Activated naive CD8-positive, alpha-beta T cell treated with anti-CD3 and anti-CD28 coated beads, Interleukin-2, amount 50 U/mL, for 24 hours (primary cell): Measurements from ENCODE around the gene B4GALT3.

Experiments
- ATAC-seq: fragments of 150-1000 bp; cut with Tn5 transposase; one replicate; pipeline ENCODE4 v1.10.0; 2021
- DNase-seq: peaks from one replicate; pipeline ENCODE4 v3.0.0; 2021
- H3K27ac Mint-ChIP-seq: one replicate; pipeline ENCODE4 v1.8.0; 2021; ENCODE audit warnings: mild to moderate bottlenecking, mixed read lengths
- H3K27me3 Mint-ChIP-seq: one replicate; pipeline ENCODE4 v1.8.0; 2021; ENCODE audit warnings: mixed read lengths
- H3K36me3 Mint-ChIP-seq: one replicate; pipeline ENCODE4 v1.8.0; 2021; ENCODE audit warnings: low read depth, mixed read lengths
- H3K4me1 Mint-ChIP-seq: one replicate; pipeline ENCODE4 v1.8.0; 2021; ENCODE audit warnings: mixed read lengths
- H3K4me3 Mint-ChIP-seq: one replicate; pipeline ENCODE4 v1.8.0; 2021; ENCODE audit warnings: mild to moderate bottlenecking, moderate library complexity, mixed read lengths
- H3K9me3 Mint-ChIP-seq: one replicate; pipeline ENCODE4 v1.8.0; 2021; ENCODE audit warnings: mixed read lengths

The B4GALT3 gene

DNA sequence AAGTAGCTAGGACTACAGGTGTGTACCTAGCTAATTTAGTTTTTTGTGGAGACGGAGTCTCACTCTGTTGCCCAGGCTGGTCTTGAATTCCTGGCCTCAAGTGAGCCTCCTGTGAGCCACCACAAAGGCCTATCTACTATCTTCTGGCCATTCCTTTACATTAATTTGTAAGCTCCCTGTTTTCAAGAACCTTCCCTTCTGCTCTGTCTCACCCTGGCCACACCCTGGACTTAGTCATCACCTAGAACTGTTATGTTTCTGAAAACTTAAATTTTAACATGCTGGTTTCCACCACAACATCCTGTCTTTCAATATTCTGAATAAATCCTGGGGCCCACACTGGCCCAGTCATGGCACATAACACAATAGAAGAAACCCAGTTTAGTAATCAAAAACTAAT lies 4.9 kb upstream of the B4GALT3 start:
- H3K4me3 Mint-ChIP-seq: peak overlapping the region; percentile 22

DNA sequence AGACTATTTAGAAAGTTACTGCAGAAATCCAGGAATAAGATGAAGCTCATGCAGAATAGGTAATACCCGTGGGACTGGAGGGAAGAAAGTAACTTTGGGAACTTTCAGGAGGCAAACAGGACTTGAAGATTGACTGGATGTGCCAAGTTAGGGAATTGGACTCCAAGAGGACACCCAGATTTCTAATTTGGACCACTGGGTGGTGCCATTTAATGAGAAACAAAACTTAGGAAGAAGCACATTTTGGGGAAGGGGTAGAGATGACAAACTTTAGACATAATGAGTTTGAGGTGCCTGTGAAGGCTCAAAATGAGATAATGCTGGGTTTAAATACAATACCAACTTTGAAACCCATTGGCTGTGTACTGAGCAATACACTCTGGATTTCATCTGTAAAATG lies 3.3 kb upstream of the B4GALT3 start:
- Mint-ChIP-seq H3K27ac (no peak overlapping the region), H3K36me3 (peaks cover 5% of the 10 kb centered on the region), H3K4me1 (peaks cover 74% of the 10 kb centered on the region), H3K9me3 (no peaks in the 10 kb centered on the region), H3K27me3 (no peaks in the 10 kb centered on the region), H3K4me3 (no peak overlapping the region)
- ATAC-seq (no peak), DNase-seq (no peak)

More for the DNA sequence above, 4.9 kb upstream of the B4GALT3 start:
- peaks cover 78% of the 10 kb centered on the region for H3K4me1 Mint-ChIP-seq
- peak overlapping the region; percentile 92 for H3K27ac Mint-ChIP-seq
- H3K27me3 Mint-ChIP-seq: no peaks in the 10 kb centered on the region
- no peaks in the 10 kb centered on the region for H3K9me3 Mint-ChIP-seq
- no peaks in the 10 kb centered on the region for H3K36me3 Mint-ChIP-seq
- DNase-seq (peak; percentile 53), ATAC-seq (peak; percentile 79)

DNA sequence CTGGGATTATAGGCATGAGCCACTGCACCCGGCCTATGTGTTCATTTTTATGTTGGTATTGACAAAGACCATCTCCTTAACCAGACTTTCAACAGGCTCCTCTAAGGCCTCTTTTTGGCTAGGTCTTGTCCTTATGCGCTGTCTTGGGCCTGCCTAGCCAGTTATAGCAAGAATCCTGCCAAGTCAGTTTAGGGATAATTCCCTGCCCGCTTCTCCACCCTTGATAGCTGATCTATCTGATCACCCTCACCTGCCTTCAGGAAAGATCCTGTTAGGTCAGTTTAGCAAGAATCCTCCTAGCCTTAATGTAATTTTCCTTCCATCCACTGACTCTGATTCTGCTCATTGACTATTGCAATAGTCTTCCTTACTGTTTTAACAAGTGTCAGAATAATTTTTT lies 2.4 kb upstream of the B4GALT3 start:
- Mint-ChIP-seq H3K36me3 (peaks cover 7% of the 10 kb centered on the region), H3K4me1 (peaks cover 71% of the 10 kb centered on the region), H3K27me3 (no peaks in the 10 kb centered on the region), H3K4me3 (no peak overlapping the region), H3K9me3 (no peaks in the 10 kb centered on the region), H3K27ac (no peak overlapping the region)
- ATAC-seq: no peak
- no peak for DNase-seq

DNA sequence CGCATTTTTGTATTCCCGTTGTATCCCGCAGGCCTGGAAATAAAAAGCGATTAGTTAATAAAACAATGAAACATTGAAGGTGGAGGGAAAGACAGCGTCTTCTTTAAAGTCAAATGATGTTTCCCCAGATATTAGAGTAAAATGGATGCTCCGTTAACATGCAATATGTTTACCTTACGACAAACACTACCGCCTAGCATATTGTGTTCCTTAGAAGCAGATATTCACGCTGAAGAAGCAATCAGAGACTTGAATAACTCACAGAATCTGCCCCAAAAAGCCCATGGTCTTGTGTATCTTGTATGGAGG lies 583 bp upstream of the B4GALT3 start:
- H3K4me1 Mint-ChIP-seq: peaks cover 64% of the 10 kb centered on the region
- H3K9me3 Mint-ChIP-seq: no peaks in the 10 kb centered on the region
- no peak for ATAC-seq
- H3K4me3 Mint-ChIP-seq: peak overlapping the region; percentile 96
- no peaks in the 10 kb centered on the region for H3K27me3 Mint-ChIP-seq
- H3K36me3 Mint-ChIP-seq: peaks cover 19% of the 10 kb centered on the region
- H3K27ac Mint-ChIP-seq: peak overlapping the region; percentile 96
- DNase-seq: no peak

DNA sequence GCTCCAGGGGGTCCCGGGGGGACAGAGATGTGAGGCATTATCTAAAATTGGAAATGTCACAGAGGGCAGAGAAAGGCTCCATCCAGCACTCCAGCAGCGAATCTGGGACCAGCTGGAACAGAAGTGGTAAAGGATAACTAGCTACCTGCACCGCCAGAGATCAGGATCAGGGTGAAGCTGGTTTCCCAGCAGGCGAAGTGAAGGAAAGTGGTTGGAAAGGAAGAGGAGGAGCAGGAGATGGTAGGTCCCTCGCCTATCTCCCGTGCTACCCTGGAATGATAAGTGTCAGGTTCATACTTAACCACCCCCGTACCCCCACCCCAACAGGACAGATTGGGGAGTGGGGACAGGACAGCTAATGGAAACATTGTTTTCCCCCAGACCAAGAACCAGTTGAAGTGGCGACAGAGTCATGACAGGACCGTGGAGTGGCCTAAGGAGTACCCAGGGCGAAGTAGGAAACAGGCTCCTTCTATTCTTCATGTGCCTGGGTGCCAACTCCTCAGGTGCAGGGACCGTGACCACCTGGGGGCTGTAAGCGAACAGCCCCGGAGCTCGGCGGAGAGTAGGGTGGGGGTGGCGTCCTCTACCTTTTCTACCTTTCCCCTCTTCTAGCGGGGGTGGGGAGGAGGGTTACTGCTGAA lies 717 bp downstream of the B4GALT3 start:
- Mint-ChIP-seq H3K9me3 (no peaks in the 10 kb centered on the region), H3K4me3 (peak overlapping the region; percentile 96), H3K36me3 (peaks cover 25% of the 10 kb centered on the region), H3K27ac (peak overlapping the region; percentile 96), H3K4me1 (peaks cover 54% of the 10 kb centered on the region), H3K27me3 (no peaks in the 10 kb centered on the region)
- DNase-seq (no peak), ATAC-seq (no peak)

DNA sequence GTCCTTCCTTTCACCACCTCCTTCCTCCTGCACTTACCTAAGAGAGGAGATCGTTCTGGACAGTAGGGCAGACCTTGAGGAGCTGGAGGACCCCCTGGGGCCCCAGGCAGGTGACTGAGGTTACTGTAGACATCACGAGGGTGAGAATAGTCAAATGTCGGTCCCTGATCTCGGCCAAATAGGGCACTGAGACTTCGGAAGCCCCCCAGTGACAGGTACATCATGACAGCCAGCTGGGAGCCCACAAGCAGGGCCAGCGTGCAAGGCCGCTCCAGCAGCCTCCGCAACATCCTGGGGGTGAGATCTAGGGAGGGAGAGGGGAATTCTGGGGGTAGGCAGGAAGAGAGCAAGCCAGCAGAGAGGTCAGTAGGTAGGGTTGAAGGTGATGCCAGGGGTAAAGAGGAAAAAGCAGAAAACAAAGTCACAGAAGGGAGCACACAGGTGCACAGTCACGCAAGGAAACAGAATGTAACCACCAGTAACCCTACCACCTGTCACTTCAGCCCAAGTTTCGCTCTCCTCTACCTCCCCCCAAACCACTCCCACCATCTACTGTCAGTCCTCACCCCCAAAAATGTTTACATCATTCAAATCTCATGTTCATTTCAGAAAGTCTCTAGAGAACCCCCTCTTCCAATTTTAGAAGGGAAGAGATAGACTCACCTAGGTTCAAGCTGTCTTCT lies 1.4 kb downstream of the B4GALT3 start:
- Mint-ChIP-seq H3K27me3 (no peaks in the 10 kb centered on the region), H3K9me3 (no peaks in the 10 kb centered on the region), H3K4me1 (peaks cover 49% of the 10 kb centered on the region), H3K36me3 (peaks cover 27% of the 10 kb centered on the region), H3K27ac (peak overlapping the region; percentile 96), H3K4me3 (peak overlapping the region; percentile 96)
- ATAC-seq (no peak), DNase-seq (no peak)

DNA sequence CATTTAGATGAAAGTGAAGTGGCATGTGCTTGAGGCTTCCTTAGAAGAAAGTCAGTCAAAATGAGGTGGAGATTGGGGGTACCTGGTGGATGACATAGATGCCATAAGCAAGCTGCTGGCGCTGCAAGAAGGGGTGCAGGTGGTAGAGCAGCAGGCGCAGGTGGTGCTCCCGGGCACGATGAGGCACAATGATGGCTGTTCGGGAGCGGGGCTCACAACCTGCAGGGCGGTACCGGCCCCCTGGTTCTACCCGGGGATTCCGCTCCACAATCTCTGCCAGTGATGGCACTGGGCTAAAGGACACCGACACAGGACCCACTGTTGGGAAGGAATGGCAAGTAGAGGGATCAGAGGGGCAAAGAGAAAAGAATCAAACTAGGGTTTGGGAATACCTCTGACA lies 2.4 kb downstream of the B4GALT3 start:
- Mint-ChIP-seq H3K27me3 (no peaks in the 10 kb centered on the region), H3K36me3 (peaks cover 29% of the 10 kb centered on the region), H3K27ac (no peak overlapping the region), H3K4me3 (no peak overlapping the region), H3K4me1 (peaks cover 41% of the 10 kb centered on the region), H3K9me3 (no peaks in the 10 kb centered on the region)
- no peak for DNase-seq
- ATAC-seq: no peak

DNA sequence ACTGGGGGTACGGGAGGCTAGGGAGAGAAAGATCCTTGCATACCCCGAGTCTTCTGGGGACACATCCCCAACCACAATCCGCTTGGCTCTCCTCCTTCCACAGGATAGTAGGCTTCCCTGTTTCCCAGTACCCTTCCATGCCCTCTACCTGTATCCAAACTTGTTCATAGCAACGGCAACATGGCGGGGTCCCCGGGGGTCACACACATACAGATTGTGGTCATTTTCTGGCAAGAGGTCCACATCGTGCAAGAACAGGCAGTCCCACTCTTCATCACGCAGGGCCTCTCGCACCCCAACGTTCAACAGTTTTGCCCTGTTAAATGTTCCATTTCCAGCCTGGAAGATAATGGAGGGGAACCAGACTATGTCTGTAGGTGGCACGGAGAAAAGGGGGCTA lies 3.6 kb downstream of the B4GALT3 start:
- H3K4me3 Mint-ChIP-seq: no peak overlapping the region
- peaks cover 40% of the 10 kb centered on the region for H3K4me1 Mint-ChIP-seq
- H3K27ac Mint-ChIP-seq: no peak overlapping the region
- peaks cover 29% of the 10 kb centered on the region for H3K36me3 Mint-ChIP-seq
- ATAC-seq: no peak
- no peaks in the 10 kb centered on the region for H3K9me3 Mint-ChIP-seq
- no peaks in the 10 kb centered on the region for H3K27me3 Mint-ChIP-seq
- DNase-seq: no peak

DNA sequence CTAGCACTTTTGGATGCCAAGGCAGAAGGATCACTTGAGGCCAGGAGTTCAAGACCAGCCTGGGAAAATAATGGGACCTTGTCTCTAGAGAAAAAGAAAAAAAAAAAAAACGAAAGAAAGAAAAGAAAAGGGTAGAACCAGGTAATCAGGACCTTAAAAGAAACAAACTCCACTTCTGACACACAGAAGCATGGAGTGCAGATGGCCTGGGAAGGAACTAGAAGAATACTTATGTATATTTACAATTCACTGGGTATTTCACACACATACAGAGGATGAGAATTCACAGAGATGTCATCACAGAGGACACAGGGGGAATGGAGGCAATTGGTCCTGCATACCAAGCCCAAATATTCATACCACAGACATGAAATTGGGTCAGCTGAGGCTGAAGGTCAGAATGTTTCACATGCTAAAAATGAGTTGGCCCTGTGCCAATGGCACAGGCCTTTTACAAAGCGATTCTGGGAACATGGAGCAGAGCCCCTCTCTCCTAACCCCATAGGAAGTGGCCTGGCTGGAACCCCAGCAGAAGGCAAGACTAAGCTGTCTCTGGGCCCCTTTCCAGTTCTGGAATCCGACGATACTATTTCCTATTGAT lies 4.4 kb downstream of the B4GALT3 start:
- DNase-seq (no peak), ATAC-seq (no peak)
- Mint-ChIP-seq H3K36me3 (peaks cover 29% of the 10 kb centered on the region), H3K4me1 (peaks cover 39% of the 10 kb centered on the region), H3K9me3 (no peaks in the 10 kb centered on the region), H3K4me3 (no peak overlapping the region), H3K27ac (peak overlapping the region; percentile 47), H3K27me3 (no peaks in the 10 kb centered on the region)

DNA sequence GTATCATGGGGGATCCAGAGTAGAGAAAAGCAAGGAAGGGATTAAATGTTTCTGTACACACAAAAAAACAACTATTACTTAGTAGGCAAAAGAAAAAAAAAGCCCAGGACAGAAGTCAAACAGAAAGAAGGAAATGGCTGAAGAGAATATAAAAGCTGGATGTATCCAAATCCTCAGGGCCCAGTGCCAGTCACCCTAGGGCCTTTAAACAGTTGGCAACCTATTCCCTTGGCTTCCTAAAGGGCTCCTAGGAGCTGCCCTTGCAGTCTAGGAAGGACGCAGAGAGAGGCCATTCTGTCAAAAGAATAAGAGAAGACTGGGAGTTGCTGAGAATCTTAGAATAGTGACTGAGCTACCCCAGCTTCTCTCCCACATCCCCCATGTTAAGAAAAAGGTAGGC lies 5.0 kb downstream of the B4GALT3 start:
- H3K9me3 Mint-ChIP-seq: no peaks in the 10 kb centered on the region
- peaks cover 29% of the 10 kb centered on the region for H3K36me3 Mint-ChIP-seq
- no peak for ATAC-seq
- peaks cover 38% of the 10 kb centered on the region for H3K4me1 Mint-ChIP-seq
- no peak overlapping the region for H3K4me3 Mint-ChIP-seq
- no peak for DNase-seq
- H3K27me3 Mint-ChIP-seq: no peaks in the 10 kb centered on the region
- peak overlapping the region; percentile 2 for H3K27ac Mint-ChIP-seq

DNA sequence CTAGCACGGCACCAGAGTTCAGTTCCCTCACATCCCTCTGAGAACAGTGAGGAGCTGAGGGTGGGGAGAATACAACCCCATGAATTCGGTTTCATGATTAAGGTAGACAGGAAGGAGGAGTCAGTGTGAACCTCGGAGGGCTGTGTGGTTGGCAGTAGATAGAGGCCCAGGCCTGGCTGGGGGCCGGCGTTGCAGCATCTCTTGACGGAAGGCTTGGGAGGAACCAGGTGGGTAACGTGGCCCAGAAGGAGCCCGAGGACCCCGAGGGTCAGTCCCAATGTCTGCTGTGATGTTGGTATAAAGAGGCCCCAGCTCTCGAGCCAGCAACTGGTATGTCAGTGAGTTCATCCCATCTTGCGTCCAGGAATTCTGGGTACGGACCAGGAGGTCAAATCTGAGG lies 5.6 kb downstream of the B4GALT3 start:
- ATAC-seq: no peak
- H3K27ac Mint-ChIP-seq: no peak overlapping the region

DNA sequence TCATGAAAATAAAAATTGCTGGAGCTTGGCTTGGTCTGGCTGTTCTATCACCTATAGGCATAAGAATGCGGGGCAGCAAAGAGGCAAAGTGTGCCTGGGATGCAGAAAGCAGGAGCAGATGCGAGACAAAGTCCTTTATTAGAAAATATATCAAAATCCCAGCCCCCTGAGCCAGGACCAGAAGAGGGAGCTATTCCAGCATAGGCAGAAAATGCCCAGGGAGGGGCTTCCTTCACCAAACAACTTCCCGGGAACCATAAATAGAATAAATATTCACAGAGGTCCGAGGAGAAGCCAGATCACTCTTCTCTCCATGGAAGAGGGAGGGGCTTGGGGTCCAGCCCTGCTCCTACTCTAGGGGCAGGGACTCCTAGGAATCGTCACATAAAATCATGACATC lies 6.1 kb downstream of the B4GALT3 start:
- H3K36me3 Mint-ChIP-seq: peaks cover 28% of the 10 kb centered on the region
- no peak for DNase-seq
- H3K27me3 Mint-ChIP-seq: no peaks in the 10 kb centered on the region
- no peak overlapping the region for H3K27ac Mint-ChIP-seq
- peaks cover 38% of the 10 kb centered on the region for H3K4me1 Mint-ChIP-seq
- no peak for ATAC-seq
- H3K4me3 Mint-ChIP-seq: no peak overlapping the region
- no peaks in the 10 kb centered on the region for H3K9me3 Mint-ChIP-seq

More for the DNA sequence above, 5.6 kb downstream of the B4GALT3 start:
- Mint-ChIP-seq H3K27me3 (no peaks in the 10 kb centered on the region), H3K9me3 (no peaks in the 10 kb centered on the region), H3K36me3 (peaks cover 29% of the 10 kb centered on the region), H3K4me1 (peaks cover 43% of the 10 kb centered on the region), H3K4me3 (no peak overlapping the region)
- DNase-seq: no peak

DNA sequence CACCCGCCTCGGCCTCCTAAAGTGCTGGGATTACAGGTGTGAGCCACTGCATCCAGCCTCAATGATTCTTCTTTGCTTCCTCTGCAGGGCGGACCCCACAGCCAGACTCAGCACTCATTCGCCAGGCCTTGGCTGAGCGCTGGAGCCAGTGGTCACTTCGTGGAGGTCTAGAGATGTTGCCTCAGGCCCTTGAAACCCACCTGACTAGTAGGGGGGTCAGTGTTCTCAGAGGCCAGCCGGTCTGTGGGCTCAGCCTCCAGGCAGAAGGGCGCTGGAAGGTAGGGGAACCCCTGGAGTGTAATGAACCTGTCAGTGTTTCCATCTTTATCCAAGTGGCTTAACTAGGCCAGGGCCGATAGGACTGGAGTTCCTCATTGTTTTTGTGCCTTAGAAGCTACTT lies 8.4 kb downstream of the B4GALT3 start:
- Mint-ChIP-seq H3K36me3 (peaks cover 22% of the 10 kb centered on the region), H3K4me3 (no peak overlapping the region), H3K4me1 (peaks cover 33% of the 10 kb centered on the region), H3K9me3 (no peaks in the 10 kb centered on the region), H3K27ac (no peak overlapping the region), H3K27me3 (no peaks in the 10 kb centered on the region)
- ATAC-seq (no peak), DNase-seq (no peak)

DNA sequence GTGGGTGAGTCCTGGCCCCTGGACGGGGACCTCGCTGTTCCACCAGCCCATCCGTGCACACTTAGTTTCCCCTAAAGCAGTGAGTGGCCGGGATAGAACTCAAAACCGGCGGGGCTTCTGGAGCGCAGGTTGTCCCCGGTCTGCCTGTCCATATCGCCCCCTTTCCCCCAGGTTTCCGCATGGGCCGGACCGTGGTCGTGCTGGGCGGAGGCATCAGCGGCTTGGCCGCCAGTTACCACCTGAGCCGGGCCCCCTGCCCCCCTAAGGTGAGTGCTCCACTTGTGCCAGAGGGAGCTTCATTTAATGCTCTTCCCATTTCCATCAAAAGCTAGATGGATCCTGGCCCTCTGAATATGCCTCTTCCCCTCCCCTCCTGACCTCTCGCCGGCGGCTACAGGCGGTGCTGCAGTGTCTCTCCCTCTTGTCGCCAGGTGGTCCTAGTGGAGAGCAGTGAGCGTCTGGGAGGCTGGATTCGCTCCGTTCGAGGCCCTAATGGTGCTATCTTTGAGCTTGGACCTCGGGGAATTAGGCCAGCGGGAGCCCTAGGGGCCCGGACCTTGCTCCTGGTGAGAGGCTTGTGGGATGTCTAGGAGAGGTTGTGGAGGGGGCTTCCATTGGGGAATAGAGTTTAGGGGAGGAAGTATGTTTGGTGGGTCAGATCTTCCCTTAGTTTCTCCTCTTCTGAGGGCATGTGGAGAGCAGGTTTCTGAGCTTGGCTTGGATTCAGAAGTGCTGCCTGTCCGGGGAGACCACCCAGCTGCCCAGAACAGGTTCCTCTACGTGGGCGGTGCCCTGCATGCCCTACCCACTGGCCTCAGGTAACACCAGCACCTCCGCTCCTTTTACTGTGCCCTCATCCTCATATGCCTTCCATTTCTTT lies 10.4 kb downstream of the B4GALT3 start:
- Mint-ChIP-seq H3K4me3 (peak overlapping the region; percentile 92), H3K27ac (peak overlapping the region; percentile 76), H3K4me1 (peaks cover 35% of the 10 kb centered on the region), H3K27me3 (no peaks in the 10 kb centered on the region), H3K9me3 (no peaks in the 10 kb centered on the region), H3K36me3 (peaks cover 16% of the 10 kb centered on the region)
- DNase-seq (no peak), ATAC-seq (no peak)
